ENCODE results near the gene APPL2.

APPL2 gene

DNA sequence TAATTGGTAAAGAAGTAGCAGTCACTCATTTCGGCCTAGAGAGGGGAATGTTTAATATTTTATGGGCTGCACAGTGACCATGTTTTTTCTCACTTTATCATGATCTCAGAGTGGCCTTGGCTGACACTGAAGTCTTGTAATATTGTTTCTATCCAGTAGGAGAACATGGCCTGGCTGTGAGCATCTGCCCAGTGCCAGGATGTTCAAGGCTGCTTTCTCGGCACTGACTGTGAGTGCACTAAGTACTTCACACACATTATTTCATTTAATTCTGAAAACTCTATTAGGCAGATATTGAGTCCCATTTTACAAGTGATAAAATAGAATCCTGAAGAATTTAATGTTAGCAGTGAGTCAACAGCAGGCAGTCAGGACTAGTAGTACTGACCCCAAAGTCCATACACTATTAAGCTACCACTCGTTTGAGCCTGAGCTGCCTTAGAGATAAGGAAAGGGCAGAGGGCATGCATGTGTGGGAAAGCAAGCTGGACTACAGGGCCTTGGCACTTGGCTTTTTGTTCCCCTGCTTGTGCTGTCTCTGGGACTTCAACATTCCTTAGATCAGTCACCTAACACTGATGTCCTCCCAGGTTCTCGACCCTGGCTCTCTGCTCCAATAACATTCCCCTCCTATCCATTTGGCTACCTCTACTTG is 42.2 kb upstream of the APPL2 start:
- Histone ChIP-seq H3K27me3 (replicated peaks) (no peaks in the 10 kb centered on the region), H3K36me3 (replicated peaks) (no peaks in the 10 kb centered on the region), H3K27ac (no peak overlapping the region), H3K4me3 (ENCODE audit: low read depth, low read length) (no peak overlapping the region)
- in situ Hi-C loops (cut with HindIII; ENCODE audit: low pct_ligation_motif_present, low sequenced_read_pairs): no loop called here
- TF ChIP-seq, protein P1, sequence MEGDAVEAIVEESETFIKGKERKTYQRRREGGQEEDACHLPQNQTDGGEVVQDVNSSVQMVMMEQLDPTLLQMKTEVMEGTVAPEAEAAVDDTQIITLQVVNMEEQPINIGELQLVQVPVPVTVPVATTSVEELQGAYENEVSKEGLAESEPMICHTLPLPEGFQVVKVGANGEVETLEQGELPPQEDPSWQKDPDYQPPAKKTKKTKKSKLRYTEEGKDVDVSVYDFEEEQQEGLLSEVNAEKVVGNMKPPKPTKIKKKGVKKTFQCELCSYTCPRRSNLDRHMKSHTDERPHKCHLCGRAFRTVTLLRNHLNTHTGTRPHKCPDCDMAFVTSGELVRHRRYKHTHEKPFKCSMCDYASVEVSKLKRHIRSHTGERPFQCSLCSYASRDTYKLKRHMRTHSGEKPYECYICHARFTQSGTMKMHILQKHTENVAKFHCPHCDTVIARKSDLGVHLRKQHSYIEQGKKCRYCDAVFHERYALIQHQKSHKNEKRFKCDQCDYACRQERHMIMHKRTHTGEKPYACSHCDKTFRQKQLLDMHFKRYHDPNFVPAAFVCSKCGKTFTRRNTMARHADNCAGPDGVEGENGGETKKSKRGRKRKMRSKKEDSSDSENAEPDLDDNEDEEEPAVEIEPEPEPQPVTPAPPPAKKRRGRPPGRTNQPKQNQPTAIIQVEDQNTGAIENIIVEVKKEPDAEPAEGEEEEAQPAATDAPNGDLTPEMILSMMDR (IDR thresholded peaks at IDR 0.05; ENCODE audit: low read depth, low read length, missing control alignments): peak; percentile 51
- peak; percentile 31 for DNase-seq

DNA sequence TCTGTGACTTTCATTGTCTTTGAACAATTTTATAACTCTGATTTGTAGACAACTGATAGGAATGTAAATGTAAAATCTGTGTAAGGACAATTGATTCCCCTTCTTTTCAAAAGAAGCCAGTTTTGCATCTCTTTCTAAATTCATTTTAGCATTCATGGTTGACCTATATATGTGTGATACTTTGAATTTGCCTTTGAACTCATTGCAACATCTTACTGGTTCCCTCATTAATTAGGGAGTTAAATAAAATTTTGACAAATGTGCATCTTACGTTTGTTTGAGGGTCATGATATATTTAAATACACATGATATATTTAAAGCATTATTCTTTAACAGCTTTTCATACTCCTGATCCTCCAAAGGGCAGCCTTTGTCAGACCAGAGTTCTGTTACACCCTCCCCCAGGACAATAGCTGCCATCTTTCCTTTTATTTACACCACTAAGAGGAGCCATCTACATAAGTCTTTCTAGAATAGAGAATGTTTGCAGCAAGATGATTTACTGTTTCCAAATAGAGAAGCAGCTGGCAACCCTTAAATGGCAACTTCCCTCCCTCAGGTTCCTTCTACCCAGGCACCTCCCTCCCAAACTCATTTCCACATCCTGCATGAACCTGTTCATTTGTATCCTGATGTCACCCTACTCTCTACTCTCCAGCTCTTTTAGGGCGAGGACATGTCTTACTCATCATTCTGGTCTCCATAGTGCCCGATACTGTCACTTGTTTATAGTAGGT is 40.2 kb upstream of the APPL2 start:
- in situ Hi-C loops (cut with HindIII; ENCODE audit: low pct_ligation_motif_present, low sequenced_read_pairs): no loop called here
- DNase-seq: no peak
- TF ChIP-seq, protein P1 (IDR thresholded peaks at IDR 0.05; ENCODE audit: low read depth, low read length, missing control alignments): no peak

DNA sequence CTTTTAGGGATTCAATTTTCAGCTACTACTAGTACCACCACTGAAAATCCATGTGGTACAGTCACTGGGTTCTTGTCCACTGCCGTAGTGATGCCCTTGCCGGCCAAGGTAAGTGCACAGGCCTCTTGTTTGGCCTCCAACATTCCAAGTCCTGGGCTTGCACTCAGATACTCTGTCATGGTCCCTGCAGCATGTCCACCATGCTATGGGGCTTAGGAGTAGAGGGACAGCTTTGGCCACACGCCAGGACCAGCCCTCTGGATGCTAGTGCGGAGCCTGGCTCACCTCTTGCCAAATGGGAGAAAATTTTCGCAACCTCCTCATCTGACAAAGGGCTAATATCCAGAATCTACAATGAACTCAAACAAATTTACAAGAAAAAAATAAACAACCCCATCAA is 38.6 kb upstream of the APPL2 start:
- Histone ChIP-seq H3K4me3 (ENCODE audit: low read depth, low read length) (no peak overlapping the region), H3K36me3 (replicated peaks) (no peaks in the 10 kb centered on the region), H3K27me3 (replicated peaks) (no peaks in the 10 kb centered on the region), H3K27ac (no peak overlapping the region)
- TF ChIP-seq, protein P1 (IDR thresholded peaks at IDR 0.05; ENCODE audit: low read depth, low read length, missing control alignments): no peak
- DNase-seq: no peak
- in situ Hi-C loops (cut with HindIII; ENCODE audit: low pct_ligation_motif_present, low sequenced_read_pairs): no loop called here

More for the DNA sequence above, 40.2 kb upstream of the APPL2 start:
- H3K27ac ChIP-seq: no peak overlapping the region
- no peaks in the 10 kb centered on the region for H3K36me3 ChIP-seq (replicated peaks)
- no peak overlapping the region for H3K4me3 ChIP-seq (ENCODE audit: low read depth, low read length)
- H3K27me3 ChIP-seq (replicated peaks): no peaks in the 10 kb centered on the region

DNA sequence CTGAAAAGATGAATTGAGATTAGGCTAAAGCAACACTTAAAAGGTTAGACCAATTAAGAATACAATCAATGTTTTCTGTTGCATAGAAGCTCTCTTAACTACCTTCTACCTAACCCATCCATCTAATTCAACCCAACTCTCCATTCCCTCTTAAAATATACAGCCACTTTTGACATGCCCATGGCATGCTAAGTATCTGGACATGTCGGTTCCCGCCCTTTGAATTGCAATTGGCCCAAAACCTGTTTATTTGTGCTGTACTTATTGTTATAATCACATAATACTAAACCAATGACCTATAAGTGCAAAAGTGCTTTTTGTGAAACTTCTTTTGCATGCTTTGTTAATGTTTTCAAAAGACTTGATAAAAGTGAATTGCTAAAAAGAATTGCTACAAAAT is 37.6 kb upstream of the APPL2 start:
- H3K4me3 ChIP-seq (ENCODE audit: low read depth, low read length): no peak overlapping the region
- no peaks in the 10 kb centered on the region for H3K36me3 ChIP-seq (replicated peaks)
- H3K27ac ChIP-seq: no peak overlapping the region
- no peaks in the 10 kb centered on the region for H3K27me3 ChIP-seq (replicated peaks)
- in situ Hi-C loops (cut with HindIII; ENCODE audit: low pct_ligation_motif_present, low sequenced_read_pairs): no loop called here
- no peak for DNase-seq
- TF ChIP-seq, protein P1 (IDR thresholded peaks at IDR 0.05; ENCODE audit: low read depth, low read length, missing control alignments): no peak

DNA sequence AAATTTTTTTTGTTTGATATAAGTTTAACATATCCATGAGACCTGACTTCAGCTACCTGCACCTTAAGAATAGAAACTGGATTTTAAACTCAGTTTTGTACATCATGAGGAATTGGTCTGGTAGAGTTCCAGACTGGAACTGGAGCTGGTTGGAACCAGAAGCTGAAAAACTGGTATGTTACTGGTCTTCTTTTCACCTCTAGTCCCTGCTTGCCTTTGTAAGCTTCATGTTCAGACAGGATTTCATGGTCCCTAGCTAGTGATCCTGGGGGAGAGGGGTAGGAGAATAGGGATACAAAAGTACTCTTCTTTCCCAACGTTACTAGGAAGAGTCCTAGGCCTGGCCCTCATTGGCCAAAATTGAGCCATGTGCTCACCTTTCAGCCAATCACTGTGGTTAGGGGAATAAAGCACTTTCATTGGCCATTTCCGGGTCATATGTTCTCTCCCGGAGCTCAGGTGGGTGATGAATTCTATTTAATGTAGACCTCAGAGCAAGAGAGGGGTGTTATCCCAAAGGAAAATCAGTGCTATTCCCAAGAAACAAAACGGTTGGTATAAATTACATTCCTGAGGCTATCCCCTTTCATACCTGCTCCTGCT is 36.9 kb upstream of the APPL2 start:
- TF ChIP-seq, protein P1 (IDR thresholded peaks at IDR 0.05; ENCODE audit: low read depth, low read length, missing control alignments): no peak
- DNase-seq: no peak
- Histone ChIP-seq H3K36me3 (replicated peaks) (no peaks in the 10 kb centered on the region), H3K27ac (no peak overlapping the region), H3K4me3 (ENCODE audit: low read depth, low read length) (no peak overlapping the region), H3K27me3 (replicated peaks) (no peaks in the 10 kb centered on the region)
- in situ Hi-C loops (cut with HindIII; ENCODE audit: low pct_ligation_motif_present, low sequenced_read_pairs): no loop called here

All from brain microvascular endothelial cell (primary cell).